ENCODE data around the gene DPH1. TPM values are rescaled to one million over a fixed set of nuclear protein-coding genes. Genes with fewer than 3 reads are reported as not detected.
A peak's percentile ranks its signal among the peaks of the same experiment; 100 is the strongest.

Gene DPH1
- total and polyA plus RNA-seq, 2 donors (not counting 1 experiment from before 2014, with no cell fraction given): 23.1 to 28.5 TPM

DNA sequence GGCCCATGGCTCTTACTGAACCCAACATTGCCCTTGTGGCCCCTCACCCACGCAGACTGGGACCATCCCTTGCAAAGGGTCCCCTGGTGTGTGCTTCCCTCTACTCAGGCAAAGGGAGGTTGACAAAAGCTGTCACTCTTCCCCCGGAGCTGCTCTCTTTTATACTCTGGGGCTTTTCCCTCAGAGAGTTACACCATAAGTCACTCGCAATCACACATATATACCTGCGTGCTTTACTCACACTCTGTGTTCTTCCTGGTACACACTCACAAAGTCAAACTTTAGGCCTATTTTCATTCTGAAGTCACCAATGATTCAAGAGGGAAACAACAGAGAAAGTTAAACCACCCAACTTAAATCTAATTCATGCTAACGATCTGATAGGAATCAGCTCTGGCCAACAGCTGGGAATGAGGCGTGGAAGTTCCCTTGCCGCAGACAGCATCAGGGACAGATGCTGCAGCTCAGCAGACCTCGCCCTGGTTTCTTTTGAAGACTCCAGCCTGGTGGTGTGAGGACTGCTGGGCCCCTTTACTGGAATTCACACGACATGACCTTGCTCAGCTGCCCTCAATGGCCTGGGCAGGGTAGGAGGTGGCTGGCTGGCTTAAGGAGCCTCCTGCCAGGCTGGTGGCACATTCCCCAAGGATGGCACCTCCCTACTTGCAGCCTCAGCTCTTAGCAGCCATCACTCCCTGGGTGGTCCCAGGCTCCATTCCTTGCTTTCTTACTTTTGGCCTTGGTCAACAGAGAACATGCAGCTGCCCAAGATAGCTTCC, 52.2 kb downstream of the DPH1 start:
- Histone ChIP-seq H3K9ac (ENCODE audit: insufficient read depth, low read length) (no peak overlapping the region), H3K36me3 (ENCODE audit: control insufficient read depth, insufficient read depth, low read length) (peaks cover 4% of the 10 kb centered on the region), H3K4me1 (ENCODE audit: control insufficient read depth, extremely low read depth, insufficient read depth, low read length) (peaks cover 41% of the 10 kb centered on the region), H4K20me1 (ENCODE audit: control insufficient read depth, extremely low read depth, insufficient read depth, low read length) (no peaks in the 10 kb centered on the region), H3K27ac (ENCODE audit: insufficient read depth, low read length) (peak overlapping the region; percentile 9), H3K79me2 (ENCODE audit: control insufficient read depth, insufficient read depth, low read length) (no peaks in the 10 kb centered on the region), H3K4me3 (replicated peaks in 1 of 4; ENCODE audit: control extremely low read depth in 1 of 4, insufficient read depth in 1 of 4, low read depth in 3 of 4, low read length in 4 of 4) (no peak overlapping the region), H3K27me3 (ENCODE audit: control insufficient read depth, insufficient read depth, low read length) (no peaks in the 10 kb centered on the region), H3K9me3 (ENCODE audit: control insufficient read depth, insufficient read depth, low read depth, low read length) (no peaks in the 10 kb centered on the region), H3K4me2 (ENCODE audit: extremely low read depth, insufficient read depth, low read length) (no peak overlapping the region), H2AFZ (ENCODE audit: low read length) (no peak overlapping the region)
- no peak for DNase-seq (ENCODE audit: low read depth in 2 of 2)
- TF ChIP-seq, protein P1, sequence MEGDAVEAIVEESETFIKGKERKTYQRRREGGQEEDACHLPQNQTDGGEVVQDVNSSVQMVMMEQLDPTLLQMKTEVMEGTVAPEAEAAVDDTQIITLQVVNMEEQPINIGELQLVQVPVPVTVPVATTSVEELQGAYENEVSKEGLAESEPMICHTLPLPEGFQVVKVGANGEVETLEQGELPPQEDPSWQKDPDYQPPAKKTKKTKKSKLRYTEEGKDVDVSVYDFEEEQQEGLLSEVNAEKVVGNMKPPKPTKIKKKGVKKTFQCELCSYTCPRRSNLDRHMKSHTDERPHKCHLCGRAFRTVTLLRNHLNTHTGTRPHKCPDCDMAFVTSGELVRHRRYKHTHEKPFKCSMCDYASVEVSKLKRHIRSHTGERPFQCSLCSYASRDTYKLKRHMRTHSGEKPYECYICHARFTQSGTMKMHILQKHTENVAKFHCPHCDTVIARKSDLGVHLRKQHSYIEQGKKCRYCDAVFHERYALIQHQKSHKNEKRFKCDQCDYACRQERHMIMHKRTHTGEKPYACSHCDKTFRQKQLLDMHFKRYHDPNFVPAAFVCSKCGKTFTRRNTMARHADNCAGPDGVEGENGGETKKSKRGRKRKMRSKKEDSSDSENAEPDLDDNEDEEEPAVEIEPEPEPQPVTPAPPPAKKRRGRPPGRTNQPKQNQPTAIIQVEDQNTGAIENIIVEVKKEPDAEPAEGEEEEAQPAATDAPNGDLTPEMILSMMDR (conservative IDR thresholded peaks at IDR 0.05 in 1 of 2, IDR thresholded peaks at IDR 0.05 in 1 of 2; ENCODE audit: low read depth in 1 of 2, low read length in 2 of 2): no peak
- no peak for TF ChIP-seq EZH2 (IDR thresholded peaks at IDR 0.05; ENCODE audit: low read length, missing control alignments)

DNA sequence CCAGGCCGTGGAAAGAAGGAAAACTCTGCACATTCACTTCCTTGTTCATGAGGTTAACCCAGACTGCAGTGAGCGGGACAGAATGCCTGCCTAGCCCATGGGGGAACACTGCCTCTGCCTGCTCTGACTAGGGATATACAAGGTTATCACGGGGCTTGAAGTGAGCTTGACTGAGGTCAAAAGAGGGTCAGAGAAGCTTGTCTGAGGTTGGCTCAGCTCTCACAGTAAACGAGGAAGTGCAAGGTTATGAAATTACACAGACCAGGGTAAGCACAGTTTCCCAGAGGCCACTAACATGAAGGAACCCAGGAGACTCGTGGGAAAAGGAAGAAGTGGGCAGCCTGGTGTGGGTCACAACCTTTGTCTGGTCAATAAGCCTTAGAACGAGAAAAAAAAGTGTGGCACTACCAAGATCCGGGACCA, 53.7 kb downstream of the DPH1 start:
- no peaks in the 10 kb centered on the region for H3K9me3 ChIP-seq (ENCODE audit: control insufficient read depth, insufficient read depth, low read depth, low read length)
- no peak overlapping the region for H3K4me3 ChIP-seq (replicated peaks in 1 of 4; ENCODE audit: control extremely low read depth in 1 of 4, insufficient read depth in 1 of 4, low read depth in 3 of 4, low read length in 4 of 4)
- H3K27ac ChIP-seq (ENCODE audit: insufficient read depth, low read length): peak overlapping the region; percentile 76
- no peak overlapping the region for H3K9ac ChIP-seq (ENCODE audit: insufficient read depth, low read length)
- no peaks in the 10 kb centered on the region for H3K27me3 ChIP-seq (ENCODE audit: control insufficient read depth, insufficient read depth, low read length)
- H3K4me1 ChIP-seq (ENCODE audit: control insufficient read depth, extremely low read depth, insufficient read depth, low read length): peaks cover 53% of the 10 kb centered on the region
- H3K79me2 ChIP-seq (ENCODE audit: control insufficient read depth, insufficient read depth, low read length): no peaks in the 10 kb centered on the region
- no peak overlapping the region for H2AFZ ChIP-seq (ENCODE audit: low read length)
- peaks cover 4% of the 10 kb centered on the region for H3K36me3 ChIP-seq (ENCODE audit: control insufficient read depth, insufficient read depth, low read length)
- H3K4me2 ChIP-seq (ENCODE audit: extremely low read depth, insufficient read depth, low read length): no peak overlapping the region
- DNase-seq (ENCODE audit: low read depth in 2 of 2): no peak
- no peaks in the 10 kb centered on the region for H4K20me1 ChIP-seq (ENCODE audit: control insufficient read depth, extremely low read depth, insufficient read depth, low read length)
- TF ChIP-seq, protein P1 (conservative IDR thresholded peaks at IDR 0.05 in 1 of 2, IDR thresholded peaks at IDR 0.05 in 1 of 2; ENCODE audit: low read depth in 1 of 2, low read length in 2 of 2): no peak
- TF ChIP-seq EZH2 (IDR thresholded peaks at IDR 0.05; ENCODE audit: low read length, missing control alignments): no peak

DNA sequence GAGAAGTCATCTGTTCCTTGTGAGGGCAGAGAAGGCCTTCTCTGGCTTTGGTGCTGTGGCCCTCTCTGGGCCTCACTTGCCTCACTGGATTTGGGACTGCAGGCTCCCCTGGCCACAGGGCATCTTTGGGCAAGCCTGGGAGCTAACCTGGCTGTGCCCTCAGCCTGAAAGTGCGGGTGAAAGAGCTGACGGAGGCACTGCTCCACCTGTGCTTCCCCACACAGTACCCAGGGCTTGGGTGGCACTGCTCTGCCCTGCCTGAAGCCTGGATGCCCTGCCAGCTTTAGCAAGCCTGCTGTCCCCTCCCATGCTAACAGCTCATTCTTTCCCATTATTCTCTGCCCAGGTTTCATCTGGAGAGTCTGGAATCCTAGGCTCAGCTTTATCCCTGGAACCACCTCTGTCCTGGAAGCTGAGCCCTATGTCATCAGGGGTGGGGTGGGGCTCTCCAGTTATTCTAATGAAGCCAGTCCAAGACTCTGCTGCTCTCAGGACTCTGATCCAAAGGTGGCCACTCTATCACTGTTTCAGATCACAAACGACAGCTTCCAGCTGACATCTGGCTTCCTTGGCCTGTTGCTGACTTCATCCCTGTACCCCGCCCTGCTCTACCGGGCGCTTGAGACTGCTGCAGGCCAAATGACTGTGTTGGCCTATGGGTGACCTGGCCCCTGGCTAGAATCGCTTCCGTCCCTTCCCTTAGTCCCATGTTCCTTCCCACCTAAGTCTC, 54.2 kb downstream of the DPH1 start:
- TF ChIP-seq, protein P1 (conservative IDR thresholded peaks at IDR 0.05 in 1 of 2, IDR thresholded peaks at IDR 0.05 in 1 of 2; ENCODE audit: low read depth in 1 of 2, low read length in 2 of 2): no peak
- no peak for TF ChIP-seq EZH2 (IDR thresholded peaks at IDR 0.05; ENCODE audit: low read length, missing control alignments)
- H3K4me2 ChIP-seq (ENCODE audit: extremely low read depth, insufficient read depth, low read length): peak overlapping the region; percentile 46
- H2AFZ ChIP-seq (ENCODE audit: low read length): no peak overlapping the region
- no peaks in the 10 kb centered on the region for H3K27me3 ChIP-seq (ENCODE audit: control insufficient read depth, insufficient read depth, low read length)
- peak overlapping the region; percentile 47 for H3K9ac ChIP-seq (ENCODE audit: insufficient read depth, low read length)
- DNase-seq (ENCODE audit: low read depth in 2 of 2): peak; percentile 62 to 84
- peaks cover 57% of the 10 kb centered on the region for H3K4me1 ChIP-seq (ENCODE audit: control insufficient read depth, extremely low read depth, insufficient read depth, low read length)
- no peak overlapping the region for H3K4me3 ChIP-seq (replicated peaks in 1 of 4; ENCODE audit: control extremely low read depth in 1 of 4, insufficient read depth in 1 of 4, low read depth in 3 of 4, low read length in 4 of 4)
- no peaks in the 10 kb centered on the region for H3K79me2 ChIP-seq (ENCODE audit: control insufficient read depth, insufficient read depth, low read length)
- peak overlapping the region; percentile 76 for H3K27ac ChIP-seq (ENCODE audit: insufficient read depth, low read length)
- no peaks in the 10 kb centered on the region for H4K20me1 ChIP-seq (ENCODE audit: control insufficient read depth, extremely low read depth, insufficient read depth, low read length)
- H3K36me3 ChIP-seq (ENCODE audit: control insufficient read depth, insufficient read depth, low read length): peaks cover 4% of the 10 kb centered on the region
- H3K9me3 ChIP-seq (ENCODE audit: control insufficient read depth, insufficient read depth, low read depth, low read length): no peaks in the 10 kb centered on the region

Data from fibroblast of lung (primary cell).